Loucy (cell line): ENCODE measurements around the gene ZNF280B.
"Not testable (repeated sequence)": the region's sequence is repeated elsewhere in the genome, so short reads cannot be mapped to it uniquely, and the experiment has no call there.

Experiments used
- H2AFZ ChIP-seq: fragments of 200-600 bp; sonication (generic); 2 replicates; pipeline ENCODE4 v1.6.0; 2016; ENCODE audit warnings: antibody characterized with exemption, mild to moderate bottlenecking, low read length, moderate library complexity
- H3F3A ChIP-seq: fragments of 200-600 bp; 2 replicates; pipeline ENCODE4 v1.6.0; 2016; ENCODE audit warnings: antibody characterized with exemption, low read depth, mild to moderate bottlenecking
- H3K27me3 ChIP-seq: fragments of 200-600 bp; sonication (generic); 2 replicates; pipeline ENCODE4 v1.6.1; 2014; ENCODE audit warnings: low read length, mild to moderate bottlenecking; ENCODE audit not compliant: insufficient read depth, poor library complexity, severe bottlenecking
- H3K36me3 ChIP-seq: fragments of 200-600 bp; sonication (generic); 2 replicates; pipeline ENCODE4 v1.6.1; 2016; ENCODE audit warnings: low read length; ENCODE audit not compliant: insufficient read depth
- H3K4me1 ChIP-seq: fragments of 200-600 bp; sonication (generic); 2 replicates; pipeline ENCODE4 v1.5.1; 2014; ENCODE audit warnings: low read length, mild to moderate bottlenecking; ENCODE audit not compliant: insufficient read depth, poor library complexity, severe bottlenecking
- H3K4me2 ChIP-seq: fragments of 200-600 bp; sonication (generic); 2 replicates; pipeline ENCODE4 v1.6.0; 2014; ENCODE audit warnings: antibody characterized with exemption, low read length, low read depth, mild to moderate bottlenecking; ENCODE audit not compliant: poor library complexity, severe bottlenecking
- H3K4me3 ChIP-seq: fragments of 200-600 bp; sonication (generic); 2 replicates; pipeline ENCODE4 v1.5.1; 2014; ENCODE audit warnings: low read length, mild to moderate bottlenecking, mixed read lengths; ENCODE audit not compliant: poor library complexity, severe bottlenecking
- H3K79me2 ChIP-seq: fragments of 200-600 bp; sonication (generic); 2 replicates; pipeline ENCODE4 v1.6.1; 2014; ENCODE audit warnings: low read length; ENCODE audit not compliant: insufficient read depth
- H3K9ac ChIP-seq: fragments of 200-600 bp; sonication (generic); 2 replicates; pipeline ENCODE4 v1.6.0; 2014; ENCODE audit warnings: mild to moderate bottlenecking, low read depth, low read length, moderate library complexity; ENCODE audit not compliant: poor library complexity, severe bottlenecking
- H3K9me2 ChIP-seq: fragments of 200-600 bp; sonication (generic); replicated peaks from 2 replicates; pipeline ENCODE4 v1.6.1; 2016; ENCODE audit warnings: low read depth, low read length, mixed read lengths
- H3K9me3 ChIP-seq: fragments of 200-600 bp; sonication (generic); 2 replicates; pipeline ENCODE4 v1.6.1; 2014; ENCODE audit warnings: mild to moderate bottlenecking, antibody characterized with exemption, low read length, low read depth; ENCODE audit not compliant: insufficient read depth
- H4K20me1 ChIP-seq: fragments of 200-600 bp; sonication (generic); 2 replicates; pipeline ENCODE4 v1.6.0; 2014; ENCODE audit warnings: antibody characterized with exemption, low read length, mild to moderate bottlenecking; ENCODE audit not compliant: insufficient read depth, poor library complexity, severe bottlenecking
- EZH2phosphoT487 ChIP-seq: fragments of 200-600 bp; IDR thresholded peaks from 2 replicates; pipeline ENCODE4 v1.6.1; 2018; ENCODE audit warnings: antibody characterized with exemption, mild to moderate bottlenecking, moderate library complexity, borderline replicate concordance
- TF ChIP-seq, protein P1 (sequence below): fragments of 200-600 bp; sonication (generic); conservative IDR thresholded peaks from 2 replicates; pipeline ENCODE4 v1.5.1; 2014; ENCODE audit warnings: mild to moderate bottlenecking, antibody characterized with exemption, low read length

ZNF280B gene

DNA sequence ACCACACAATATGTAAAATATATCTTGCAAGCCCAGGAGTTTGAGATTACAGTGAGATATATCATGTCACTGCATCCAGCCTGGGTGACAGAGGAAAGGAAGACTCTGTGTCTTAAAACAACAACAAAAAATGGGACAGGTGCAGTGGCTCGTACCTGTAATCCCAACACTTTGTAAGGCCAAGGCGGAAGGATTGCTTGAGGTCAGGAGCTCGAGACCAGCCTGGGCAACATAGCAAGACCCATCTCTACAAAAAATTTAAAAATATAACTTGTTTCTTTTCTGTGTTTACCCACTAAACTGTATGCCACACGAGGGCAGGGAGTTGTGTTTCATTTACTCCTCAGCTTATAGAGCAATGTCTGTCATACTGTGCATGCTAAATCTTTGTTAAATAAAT, 8.4 kb upstream of the ZNF280B start:
- peaks cover 4% of the 10 kb centered on the region for H3K4me1 ChIP-seq
- no peaks in the 10 kb centered on the region for H3K79me2 ChIP-seq
- no peak overlapping the region for H2AFZ ChIP-seq
- no peaks in the 10 kb centered on the region for H4K20me1 ChIP-seq
- peaks cover 9% of the 10 kb centered on the region for H3K27me3 ChIP-seq
- no peaks in the 10 kb centered on the region for H3K36me3 ChIP-seq
- no peak overlapping the region for H3K9ac ChIP-seq
- H3K4me2 ChIP-seq = no peak overlapping the region
- no peak overlapping the region for H3K4me3 ChIP-seq
- TF ChIP-seq, protein P1, sequence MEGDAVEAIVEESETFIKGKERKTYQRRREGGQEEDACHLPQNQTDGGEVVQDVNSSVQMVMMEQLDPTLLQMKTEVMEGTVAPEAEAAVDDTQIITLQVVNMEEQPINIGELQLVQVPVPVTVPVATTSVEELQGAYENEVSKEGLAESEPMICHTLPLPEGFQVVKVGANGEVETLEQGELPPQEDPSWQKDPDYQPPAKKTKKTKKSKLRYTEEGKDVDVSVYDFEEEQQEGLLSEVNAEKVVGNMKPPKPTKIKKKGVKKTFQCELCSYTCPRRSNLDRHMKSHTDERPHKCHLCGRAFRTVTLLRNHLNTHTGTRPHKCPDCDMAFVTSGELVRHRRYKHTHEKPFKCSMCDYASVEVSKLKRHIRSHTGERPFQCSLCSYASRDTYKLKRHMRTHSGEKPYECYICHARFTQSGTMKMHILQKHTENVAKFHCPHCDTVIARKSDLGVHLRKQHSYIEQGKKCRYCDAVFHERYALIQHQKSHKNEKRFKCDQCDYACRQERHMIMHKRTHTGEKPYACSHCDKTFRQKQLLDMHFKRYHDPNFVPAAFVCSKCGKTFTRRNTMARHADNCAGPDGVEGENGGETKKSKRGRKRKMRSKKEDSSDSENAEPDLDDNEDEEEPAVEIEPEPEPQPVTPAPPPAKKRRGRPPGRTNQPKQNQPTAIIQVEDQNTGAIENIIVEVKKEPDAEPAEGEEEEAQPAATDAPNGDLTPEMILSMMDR = no peak
- TF ChIP-seq EZH2phosphoT487 = no peak
- no peaks in the 10 kb centered on the region for H3K9me3 ChIP-seq
- H3K9me2 ChIP-seq = no peaks in the 10 kb centered on the region
- H3F3A ChIP-seq = no peaks in the 10 kb centered on the region

DNA sequence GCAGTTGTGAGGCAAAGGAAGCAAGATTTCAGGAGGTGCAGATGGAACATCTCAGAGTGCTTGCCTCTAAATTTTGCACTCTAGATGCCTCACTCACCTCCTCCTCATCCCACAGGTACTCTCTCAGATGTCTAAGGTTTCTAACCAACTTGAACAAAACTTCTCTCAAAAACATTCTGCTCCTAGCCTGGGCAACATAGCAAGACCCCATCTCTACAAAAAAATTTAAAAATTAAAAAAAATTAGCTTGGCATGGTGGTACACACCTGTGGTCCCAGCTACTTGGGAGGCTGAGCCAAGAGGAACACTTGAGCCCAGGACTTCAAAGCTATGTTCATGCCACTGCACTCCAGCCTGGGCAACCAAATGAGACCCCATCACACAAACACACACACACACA, 7.3 kb upstream of the ZNF280B start:
- H4K20me1 ChIP-seq = no peaks in the 10 kb centered on the region
- no peak overlapping the region for H3K9ac ChIP-seq
- peaks cover 4% of the 10 kb centered on the region for H3K4me1 ChIP-seq
- H3K36me3 ChIP-seq = no peaks in the 10 kb centered on the region
- H3K9me3 ChIP-seq = no peaks in the 10 kb centered on the region
- no peaks in the 10 kb centered on the region for H3F3A ChIP-seq
- peaks cover 13% of the 10 kb centered on the region for H3K27me3 ChIP-seq
- TF ChIP-seq EZH2phosphoT487 = no peak
- TF ChIP-seq, protein P1 = no peak
- H3K9me2 ChIP-seq = no peaks in the 10 kb centered on the region
- H3K79me2 ChIP-seq = no peaks in the 10 kb centered on the region
- H2AFZ ChIP-seq = no peak overlapping the region
- no peak overlapping the region for H3K4me3 ChIP-seq
- no peak overlapping the region for H3K4me2 ChIP-seq

DNA sequence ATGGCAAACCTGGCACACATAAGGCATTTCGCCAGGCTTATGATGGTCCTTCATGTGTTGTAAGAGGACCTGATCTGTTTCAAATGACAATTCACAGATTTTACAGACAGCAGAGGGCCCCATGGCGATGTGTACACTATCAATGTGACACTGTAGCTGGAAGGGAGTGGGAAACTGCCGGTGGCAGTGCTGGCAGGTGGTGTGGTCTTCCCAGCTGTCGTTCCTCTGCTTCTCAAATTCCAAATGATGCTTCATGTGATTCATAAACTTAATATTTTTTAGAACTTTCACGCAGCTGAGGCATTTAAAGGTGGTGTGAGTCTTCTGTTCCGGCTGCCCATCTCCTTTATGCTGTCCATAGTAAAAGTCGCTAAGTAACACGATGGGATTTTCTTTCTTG, 5.9 kb upstream of the ZNF280B start:
- H3K9me2 ChIP-seq, H3K79me2 ChIP-seq, H3K4me1 ChIP-seq, H3F3A ChIP-seq, H3K9me3 ChIP-seq, H2AFZ ChIP-seq, H3K4me2 ChIP-seq, H4K20me1 ChIP-seq, H3K9ac ChIP-seq, H3K4me3 ChIP-seq, H3K36me3 ChIP-seq: not testable (repeated sequence)
- H3K27me3 ChIP-seq = peaks cover 13% of the 10 kb centered on the region

DNA sequence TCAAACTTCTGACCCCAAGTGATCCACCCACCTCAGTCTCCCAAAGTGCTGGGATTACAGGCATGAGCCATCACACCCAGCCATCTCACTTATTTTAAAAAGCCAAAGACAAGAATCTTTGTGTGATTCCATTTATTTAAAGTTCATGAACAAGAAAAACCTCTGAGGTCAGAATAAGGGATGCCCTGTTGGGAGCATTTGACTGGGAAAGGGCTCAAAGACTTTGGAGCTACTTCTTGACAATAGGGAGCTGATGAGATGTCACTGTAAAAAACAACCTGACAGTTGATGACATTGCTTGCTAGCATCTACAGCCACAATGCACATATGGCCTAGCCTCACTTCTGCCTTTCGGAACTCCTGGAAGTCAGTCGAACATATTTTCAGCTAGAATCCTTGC, 5.1 kb upstream of the ZNF280B start:
- no peak overlapping the region for H2AFZ ChIP-seq
- no peaks in the 10 kb centered on the region for H3K9me2 ChIP-seq
- H3K36me3 ChIP-seq = no peaks in the 10 kb centered on the region
- no peaks in the 10 kb centered on the region for H3K9me3 ChIP-seq
- H3K27me3 ChIP-seq = peaks cover 13% of the 10 kb centered on the region
- TF ChIP-seq, protein P1 = no peak
- no peak for TF ChIP-seq EZH2phosphoT487
- no peaks in the 10 kb centered on the region for H3F3A ChIP-seq
- H4K20me1 ChIP-seq = no peaks in the 10 kb centered on the region
- H3K9ac ChIP-seq = no peak overlapping the region
- no peaks in the 10 kb centered on the region for H3K79me2 ChIP-seq
- H3K4me1 ChIP-seq = no peaks in the 10 kb centered on the region
- H3K4me3 ChIP-seq = no peak overlapping the region
- no peak overlapping the region for H3K4me2 ChIP-seq
